Astrocyte (in vitro differentiated cells and primary cell): ENCODE data around the gene SLC9A1. TPM values are rescaled to one million over a fixed set of nuclear protein-coding genes. Genes with fewer than 3 reads are reported as not detected.

Experiments used
- DNase-seq: peaks from one replicate; pipeline ENCODE4 v3.0.0-alpha.2; 2010; ENCODE audit warnings: low read depth
- FAIRE-seq: peaks from 2 replicates; lab custom pipeline; 2011; peaks lifted over from hg19 to GRCh38; lab: Jason Lieb, UNC
- H2AFZ ChIP-seq: 2 replicates; pipeline ENCODE4 v1.6.0; 2012; ENCODE audit warnings: low read depth, low read length, inconsistent platforms
- H3K27ac ChIP-seq: 2 replicates; pipeline ENCODE4 v1.5.1; 2011; ENCODE audit warnings: low read depth, low read length, inconsistent platforms
- H3K27me3 ChIP-seq: 2 replicates; pipeline ENCODE4 v1.6.0; 2011; ENCODE audit warnings: low read length, inconsistent platforms; ENCODE audit not compliant: insufficient read depth
- H3K36me3 ChIP-seq: 2 replicates; pipeline ENCODE4 v1.5.1; 2011; ENCODE audit warnings: low read length, inconsistent platforms; ENCODE audit not compliant: insufficient read depth
- H3K4me1 ChIP-seq: 2 replicates; pipeline ENCODE4 v1.5.1; 2011; ENCODE audit warnings: low read length, inconsistent platforms; ENCODE audit not compliant: insufficient read depth
- H3K4me2 ChIP-seq: 2 replicates; pipeline ENCODE4 v1.6.0; 2012; ENCODE audit warnings: low read length, inconsistent platforms
- H3K4me3 ChIP-seq: 2 replicates; pipeline ENCODE4 v1.5.1; 2011; ENCODE audit warnings: low read depth, mild to moderate bottlenecking, low read length, inconsistent platforms; ENCODE audit not compliant: insufficient read depth
- H3K79me2 ChIP-seq: 2 replicates; pipeline ENCODE4 v1.6.0; 2012; ENCODE audit warnings: mild to moderate bottlenecking, low read length, inconsistent platforms; ENCODE audit not compliant: insufficient read depth
- H3K9ac ChIP-seq: 2 replicates; pipeline ENCODE4 v1.6.0; 2012; ENCODE audit warnings: mild to moderate bottlenecking, low read length, inconsistent platforms
- H3K9me3 ChIP-seq: 2 replicates; pipeline ENCODE4 v1.5.1; 2012; ENCODE audit warnings: low read depth, mild to moderate bottlenecking, low read length, inconsistent platforms; ENCODE audit not compliant: insufficient read depth
- H4K20me1 ChIP-seq: 2 replicates; pipeline ENCODE4 v1.6.0; 2012; ENCODE audit warnings: low read length, inconsistent platforms; ENCODE audit not compliant: insufficient read depth
- H3K27ac Mint-ChIP-seq: one replicate; pipeline ENCODE4 v1.8.0; 2021; ENCODE audit warnings: mild to moderate bottlenecking, mixed read lengths; ENCODE audit not compliant: unreplicated experiment
- H3K27me3 Mint-ChIP-seq: one replicate; pipeline ENCODE4 v1.8.0; 2021; ENCODE audit warnings: low read depth, mixed read lengths; ENCODE audit not compliant: unreplicated experiment
- H3K36me3 Mint-ChIP-seq: one replicate; pipeline ENCODE4 v1.8.0; 2021; ENCODE audit warnings: low read depth, mixed read lengths; ENCODE audit not compliant: unreplicated experiment
- H3K4me1 Mint-ChIP-seq: one replicate; pipeline ENCODE4 v1.8.0; 2021; ENCODE audit warnings: low read depth, mixed read lengths; ENCODE audit not compliant: unreplicated experiment
- H3K4me3 Mint-ChIP-seq: one replicate; pipeline ENCODE4 v1.8.0; 2021; ENCODE audit warnings: mild to moderate bottlenecking, moderate library complexity, mixed read lengths; ENCODE audit not compliant: unreplicated experiment
- H3K9me3 Mint-ChIP-seq: one replicate; pipeline ENCODE4 v1.8.0; 2021; ENCODE audit warnings: mild to moderate bottlenecking, mixed read lengths; ENCODE audit not compliant: unreplicated experiment
- CTCF ChIP-seq: IDR thresholded peaks from 2 replicates; pipeline ENCODE4 v1.5.1; 2011; ENCODE audit warnings: low read depth, mild to moderate bottlenecking, inconsistent platforms, low read length, moderate library complexity; ENCODE audit not compliant: insufficient read depth
- EZH2 ChIP-seq: IDR thresholded peaks from 2 replicates; pipeline ENCODE4 v1.6.1; 2012; ENCODE audit warnings: mild to moderate bottlenecking, low read length, inconsistent platforms; ENCODE audit not compliant: insufficient read depth
- total RNA-seq: library from RNA; stranded (reverse); gene quantifications from 2 replicates; pipeline ENCODE4 v1.2.1, GENCODE V29; 2021

The SLC9A1 gene
- total RNA-seq, 1 donor from 2014 or later: 49.3 TPM

- Mint-ChIP-seq H3K4me3 (no peak overlapping the region), H3K4me1 (peaks cover 4% of the 10 kb centered on the region), H3K27me3 (no peaks in the 10 kb centered on the region), H3K36me3 (peaks cover 9% of the 10 kb centered on the region), H3K9me3 (no peaks in the 10 kb centered on the region), H3K27ac (no peak overlapping the region)
- H3K27me3 ChIP-seq: no peaks in the 10 kb centered on the region
- DNase-seq (no peak), FAIRE-seq (no peak)
- TF ChIP-seq EZH2: no peak
- TF ChIP-seq CTCF: no peak
- H3K36me3 ChIP-seq: no peaks in the 10 kb centered on the region
- H3K27ac ChIP-seq: no peak overlapping the region
- H3K4me2 ChIP-seq: no peak overlapping the region
- no peaks in the 10 kb centered on the region for H3K9me3 ChIP-seq
- no peak overlapping the region for H2AFZ ChIP-seq
- H3K4me1 ChIP-seq: peaks cover 1% of the 10 kb centered on the region
- no peak overlapping the region for H3K9ac ChIP-seq
- peaks cover 18% of the 10 kb centered on the region for H3K79me2 ChIP-seq
- H3K4me3 ChIP-seq: no peak overlapping the region
- peaks cover 60% of the 10 kb centered on the region for H4K20me1 ChIP-seq
Measured at GRCh38 chr1:27132147-27132546, 22.8 kb downstream of the SLC9A1 start.

DNA sequence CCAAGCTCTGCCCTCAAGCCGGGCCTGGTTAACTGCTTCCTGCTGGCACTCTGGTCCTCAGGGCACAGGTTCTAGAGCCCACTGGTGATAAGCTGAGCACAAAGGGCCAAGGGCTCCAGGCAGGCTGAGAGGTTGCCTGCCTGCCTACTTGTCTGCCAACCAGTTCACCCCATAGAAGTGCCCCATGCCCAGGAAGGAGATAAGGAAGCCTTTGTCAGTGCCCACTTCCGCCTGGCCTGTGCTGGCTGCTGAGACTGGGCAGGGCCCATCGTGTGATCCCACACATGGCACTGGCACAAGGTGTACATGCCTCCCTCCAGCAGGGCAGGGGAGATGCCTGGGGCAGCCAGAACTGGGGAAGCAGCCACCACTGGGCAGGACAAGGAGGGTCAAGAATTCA lies 24.1 kb downstream of the SLC9A1 start:
- H3K4me2 ChIP-seq: no peak overlapping the region
- Mint-ChIP-seq H3K4me3 (no peak overlapping the region), H3K4me1 (peaks cover 4% of the 10 kb centered on the region), H3K27ac (peak overlapping the region; percentile 78), H3K36me3 (peaks cover 13% of the 10 kb centered on the region), H3K9me3 (no peaks in the 10 kb centered on the region), H3K27me3 (no peaks in the 10 kb centered on the region)
- H3K79me2 ChIP-seq: peaks cover 25% of the 10 kb centered on the region
- H3K4me1 ChIP-seq: no peaks in the 10 kb centered on the region
- no peak overlapping the region for H3K27ac ChIP-seq
- no peak overlapping the region for H3K4me3 ChIP-seq
- TF ChIP-seq EZH2 (no peak), CTCF (no peak)
- DNase-seq (no peak), FAIRE-seq (no peak)
- H3K9ac ChIP-seq: no peak overlapping the region
- no peak overlapping the region for H2AFZ ChIP-seq
- H3K27me3 ChIP-seq: no peaks in the 10 kb centered on the region
- H3K9me3 ChIP-seq: no peaks in the 10 kb centered on the region
- no peaks in the 10 kb centered on the region for H3K36me3 ChIP-seq
- peaks cover 58% of the 10 kb centered on the region for H4K20me1 ChIP-seq

GRCh38 chr1:27129225-27129624 lies 25.7 kb downstream of the SLC9A1 start:
- no peak overlapping the region for H3K9ac ChIP-seq
- no peaks in the 10 kb centered on the region for H3K27me3 ChIP-seq
- FAIRE-seq (no peak), DNase-seq (no peak)
- H2AFZ ChIP-seq: no peak overlapping the region
- no peaks in the 10 kb centered on the region for H3K36me3 ChIP-seq
- TF ChIP-seq CTCF (no peak), EZH2 (no peak)
- no peaks in the 10 kb centered on the region for H3K9me3 ChIP-seq
- H3K9me3 Mint-ChIP-seq: no peaks in the 10 kb centered on the region
- no peak overlapping the region for H3K27ac Mint-ChIP-seq
- no peak overlapping the region for H3K27ac ChIP-seq
- H3K27me3 Mint-ChIP-seq: no peaks in the 10 kb centered on the region
- peaks cover 53% of the 10 kb centered on the region for H4K20me1 ChIP-seq
- H3K4me2 ChIP-seq: no peak overlapping the region
- H3K4me1 ChIP-seq: no peaks in the 10 kb centered on the region
- H3K4me3 Mint-ChIP-seq: no peak overlapping the region
- H3K4me1 Mint-ChIP-seq: peaks cover 7% of the 10 kb centered on the region
- no peak overlapping the region for H3K4me3 ChIP-seq
- H3K36me3 Mint-ChIP-seq: peaks cover 10% of the 10 kb centered on the region
- peaks cover 23% of the 10 kb centered on the region for H3K79me2 ChIP-seq
